ENCODE results near the gene ARRDC1. TPM values are rescaled to one million over a fixed set of nuclear protein-coding genes. Genes with fewer than 3 reads are reported as not detected.

Gene ARRDC1
- total RNA-seq, 4 donors from 2014 or later: 23.6 to 41.7 (median 33.7) TPM

- TF ChIP-seq, protein P1, sequence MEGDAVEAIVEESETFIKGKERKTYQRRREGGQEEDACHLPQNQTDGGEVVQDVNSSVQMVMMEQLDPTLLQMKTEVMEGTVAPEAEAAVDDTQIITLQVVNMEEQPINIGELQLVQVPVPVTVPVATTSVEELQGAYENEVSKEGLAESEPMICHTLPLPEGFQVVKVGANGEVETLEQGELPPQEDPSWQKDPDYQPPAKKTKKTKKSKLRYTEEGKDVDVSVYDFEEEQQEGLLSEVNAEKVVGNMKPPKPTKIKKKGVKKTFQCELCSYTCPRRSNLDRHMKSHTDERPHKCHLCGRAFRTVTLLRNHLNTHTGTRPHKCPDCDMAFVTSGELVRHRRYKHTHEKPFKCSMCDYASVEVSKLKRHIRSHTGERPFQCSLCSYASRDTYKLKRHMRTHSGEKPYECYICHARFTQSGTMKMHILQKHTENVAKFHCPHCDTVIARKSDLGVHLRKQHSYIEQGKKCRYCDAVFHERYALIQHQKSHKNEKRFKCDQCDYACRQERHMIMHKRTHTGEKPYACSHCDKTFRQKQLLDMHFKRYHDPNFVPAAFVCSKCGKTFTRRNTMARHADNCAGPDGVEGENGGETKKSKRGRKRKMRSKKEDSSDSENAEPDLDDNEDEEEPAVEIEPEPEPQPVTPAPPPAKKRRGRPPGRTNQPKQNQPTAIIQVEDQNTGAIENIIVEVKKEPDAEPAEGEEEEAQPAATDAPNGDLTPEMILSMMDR (IDR thresholded peaks at IDR 0.05; ENCODE audit: low read depth): no peak
Observed at GRCh38 chr9:137639303-137640051, 34.0 kb downstream of the ARRDC1 start.

DNA sequence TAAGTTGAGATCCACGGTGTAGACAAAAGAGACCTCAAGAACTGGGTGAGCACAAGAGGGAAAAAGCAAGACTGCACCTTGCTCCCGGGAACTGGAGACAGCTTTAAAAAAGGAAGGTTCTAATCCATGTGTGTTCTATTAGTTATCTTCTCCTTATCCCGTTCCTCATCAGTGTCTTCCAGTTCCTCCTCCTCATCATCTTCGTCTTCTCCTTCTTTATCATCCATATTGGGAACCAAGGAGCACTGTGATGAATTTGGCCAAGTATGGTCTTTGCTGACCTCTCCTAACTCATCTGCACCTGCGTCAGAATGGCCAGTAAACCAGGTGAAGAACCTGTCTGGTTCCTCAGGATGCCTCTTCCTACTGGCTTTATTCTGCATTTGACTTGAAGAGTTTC is 35.4 kb downstream of the ARRDC1 start:
- TF ChIP-seq, protein P1 (IDR thresholded peaks at IDR 0.05; ENCODE audit: low read depth): no peak

GRCh38 chr9:137642118-137642601 is 36.7 kb downstream of the ARRDC1 start:
- TF ChIP-seq, protein P1 (IDR thresholded peaks at IDR 0.05; ENCODE audit: low read depth): no peak

DNA sequence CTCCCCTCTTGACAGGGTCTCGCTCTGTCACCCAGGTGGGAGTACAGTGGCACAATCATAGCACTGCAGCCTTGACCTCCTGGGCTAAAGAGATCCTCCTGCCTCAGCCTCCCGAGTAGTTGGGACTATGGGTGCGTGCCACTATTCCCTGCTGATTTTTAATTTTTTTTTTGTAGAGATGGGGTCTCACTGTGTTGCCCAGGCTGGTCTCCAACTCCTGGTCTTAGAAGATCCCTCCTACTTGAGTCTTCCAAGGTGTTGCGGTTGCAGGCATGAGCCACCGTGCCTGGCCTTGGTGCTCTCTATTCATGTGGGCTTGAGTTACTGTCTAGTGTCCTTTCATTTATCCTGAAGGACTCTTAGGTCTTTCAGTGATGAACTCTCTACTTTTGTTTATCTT is 37.4 kb downstream of the ARRDC1 start:
- TF ChIP-seq, protein P1 (IDR thresholded peaks at IDR 0.05; ENCODE audit: low read depth): no peak

- TF ChIP-seq, protein P1 (IDR thresholded peaks at IDR 0.05; ENCODE audit: low read depth): no peak
Observed at GRCh38 chr9:137643921-137644320, 38.4 kb downstream of the ARRDC1 start.

GRCh38 chr9:137645211-137645610 is 39.7 kb downstream of the ARRDC1 start:
- TF ChIP-seq, protein P1 (IDR thresholded peaks at IDR 0.05; ENCODE audit: low read depth): no peak

DNA sequence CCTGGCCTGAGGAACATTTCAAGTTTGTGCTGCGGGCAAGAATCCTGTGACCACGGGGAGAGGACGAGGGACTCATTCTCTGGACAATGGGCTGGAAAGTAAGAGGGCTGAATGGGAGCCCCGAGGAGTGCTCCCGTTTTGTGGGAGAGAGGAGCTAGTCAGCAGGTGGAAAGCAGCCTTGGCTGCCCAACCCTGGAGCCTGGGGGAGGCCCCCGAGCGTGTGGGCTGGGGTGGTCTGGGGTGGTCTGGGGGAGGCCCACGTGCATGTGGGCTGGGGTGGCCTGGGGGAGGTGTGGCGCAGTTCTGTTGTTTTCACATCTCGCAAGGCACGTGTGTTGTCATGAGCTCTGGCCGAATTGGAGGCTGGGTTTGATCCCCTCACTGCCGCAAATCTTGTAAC is 40.9 kb downstream of the ARRDC1 start:
- TF ChIP-seq, protein P1 (IDR thresholded peaks at IDR 0.05; ENCODE audit: low read depth): no peak
